Body of pancreas (tissue), 2 donors: ENCODE results near the gene TXLNB. TPM values are rescaled to one million over a fixed set of nuclear protein-coding genes. Genes with fewer than 3 reads are reported as not detected.

Experiments used
- total RNA-seq, 2 donors: library from RNA; depleted of rRNA; stranded (reverse); fragments of >200 nt; gene quantifications; one replicate each; pipeline ENCODE4 v1.1.0, GENCODE V29; 2016

Gene TXLNB
- total RNA-seq, 2 donors from 2014 or later: not detected

Other genes starting within 250 kb of the TXLNB start
- gene HECA, start 156.9 kb downstream of the TXLNB start, total RNA-seq: 10 to 100 TPM; 14.2 to 16.1 TPM
- gene CITED2, start 82.7 kb upstream of the TXLNB start, total RNA-seq: 10 to 100 TPM; 64.1 to 82.1 TPM